CD4-positive, alpha-beta T cell treated with Interferon alpha-2 for 1 hour (primary cell): Measurements from ENCODE around the gene DENND4B.
"Not testable (repeated sequence)": the region's sequence is repeated elsewhere in the genome, so short reads cannot be mapped to it uniquely, and the experiment has no call there.

Experiments
- DNase-seq, 2 donors: peaks; one replicate each; pipeline ENCODE4 v3.0.0-alpha.2; 2020 to 2022

DENND4B gene, protein sequence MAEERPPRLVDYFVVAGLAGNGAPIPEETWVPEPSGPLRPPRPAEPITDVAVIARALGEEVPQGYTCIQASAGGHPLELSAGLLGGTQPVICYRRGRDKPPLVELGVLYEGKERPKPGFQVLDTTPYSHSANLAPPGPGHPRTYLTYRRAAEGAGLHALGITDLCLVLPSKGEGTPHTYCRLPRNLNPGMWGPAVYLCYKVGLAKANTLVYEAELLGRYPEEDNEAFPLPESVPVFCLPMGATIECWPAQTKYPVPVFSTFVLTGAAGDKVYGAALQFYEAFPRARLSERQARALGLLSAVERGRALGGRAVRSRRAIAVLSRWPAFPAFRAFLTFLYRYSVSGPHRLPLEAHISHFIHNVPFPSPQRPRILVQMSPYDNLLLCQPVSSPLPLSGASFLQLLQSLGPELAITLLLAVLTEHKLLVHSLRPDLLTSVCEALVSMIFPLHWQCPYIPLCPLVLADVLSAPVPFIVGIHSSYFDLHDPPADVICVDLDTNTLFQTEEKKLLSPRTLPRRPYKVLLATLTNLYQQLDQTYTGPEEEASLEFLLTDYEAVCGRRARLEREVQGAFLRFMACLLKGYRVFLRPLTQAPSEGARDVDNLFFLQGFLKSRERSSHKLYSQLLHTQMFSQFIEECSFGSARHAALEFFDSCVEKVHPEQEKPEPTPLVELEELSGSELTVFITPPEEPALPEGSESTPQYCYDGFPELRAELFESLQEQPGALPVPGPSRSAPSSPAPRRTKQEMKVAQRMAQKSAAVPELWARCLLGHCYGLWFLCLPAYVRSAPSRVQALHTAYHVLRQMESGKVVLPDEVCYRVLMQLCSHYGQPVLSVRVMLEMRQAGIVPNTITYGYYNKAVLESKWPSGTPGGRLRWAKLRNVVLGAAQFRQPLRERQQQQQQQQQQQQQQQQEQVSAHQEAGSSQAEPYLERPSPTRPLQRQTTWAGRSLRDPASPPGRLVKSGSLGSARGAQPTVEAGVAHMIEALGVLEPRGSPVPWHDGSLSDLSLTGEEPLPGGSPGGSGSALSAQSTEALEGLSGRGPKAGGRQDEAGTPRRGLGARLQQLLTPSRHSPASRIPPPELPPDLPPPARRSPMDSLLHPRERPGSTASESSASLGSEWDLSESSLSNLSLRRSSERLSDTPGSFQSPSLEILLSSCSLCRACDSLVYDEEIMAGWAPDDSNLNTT (N-terminal part only)

DNA sequence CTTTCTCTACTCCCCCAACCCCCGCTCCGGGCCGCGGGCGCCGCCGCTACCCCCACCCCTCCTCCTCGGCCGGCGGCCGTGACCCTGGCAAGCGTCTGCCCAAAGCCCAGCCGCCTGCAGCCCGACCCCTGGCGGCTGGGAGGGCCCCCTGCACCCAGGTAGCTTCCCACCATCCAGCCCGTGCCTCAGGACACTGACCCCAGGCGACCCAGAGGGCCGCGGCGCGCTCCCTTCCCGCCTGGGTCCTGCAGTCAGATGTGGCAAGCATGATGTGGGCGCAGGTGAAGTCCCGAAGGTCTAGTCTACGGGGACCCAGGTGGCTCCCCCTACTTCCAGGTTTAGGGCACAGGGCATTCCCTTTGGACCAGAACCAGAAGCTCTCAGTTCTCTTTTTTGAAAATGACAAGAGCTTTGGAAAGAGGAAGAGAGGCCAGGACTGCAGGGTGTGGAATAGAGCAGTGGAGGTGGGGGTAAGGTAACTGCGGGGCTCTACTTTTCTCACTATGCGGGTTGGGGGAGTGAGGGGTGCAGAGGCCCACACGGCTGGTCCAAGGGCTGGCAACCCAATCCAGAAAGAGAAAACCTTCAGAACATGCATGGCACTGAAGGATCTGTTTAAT, at the start of gene DENND4B:
TSS of gene DENND4B (minus strand) at position 97 of the 620 bp plus-strand sequence. CDS start 2,344 bp downstream, outside the sequence.
- DNase-seq = peak; percentile 79 to 83

DNA sequence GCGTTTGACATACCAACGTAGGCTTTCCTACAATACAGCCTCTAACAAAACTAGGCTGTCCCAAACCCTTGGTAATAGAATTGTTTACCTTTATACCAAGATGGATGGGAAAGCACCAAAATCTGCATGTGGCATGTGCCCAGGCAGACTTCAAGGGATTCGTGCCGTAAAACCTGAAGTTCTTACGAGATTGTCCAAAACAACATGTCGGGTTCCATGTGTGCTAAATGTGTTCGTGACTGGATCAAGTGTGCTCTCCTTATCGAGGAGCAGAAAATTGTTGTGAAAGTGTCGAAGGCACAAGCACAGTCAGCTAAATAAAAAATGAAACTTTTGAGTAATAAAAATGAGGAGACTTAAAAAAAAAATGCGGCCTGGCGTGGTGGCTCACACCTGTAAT, 49.1 kb upstream of the DENND4B start:
- no peak for DNase-seq

- DNase-seq = no peak
Observed at GRCh38 chr1:153995202-153995601, 48.7 kb upstream of the DENND4B start.

GRCh38 chr1:153991806-153992205, 45.3 kb upstream of the DENND4B start:
- DNase-seq = no peak

GRCh38 chr1:153991151-153991630, 44.7 kb upstream of the DENND4B start:
- DNase-seq = no peak

DNA sequence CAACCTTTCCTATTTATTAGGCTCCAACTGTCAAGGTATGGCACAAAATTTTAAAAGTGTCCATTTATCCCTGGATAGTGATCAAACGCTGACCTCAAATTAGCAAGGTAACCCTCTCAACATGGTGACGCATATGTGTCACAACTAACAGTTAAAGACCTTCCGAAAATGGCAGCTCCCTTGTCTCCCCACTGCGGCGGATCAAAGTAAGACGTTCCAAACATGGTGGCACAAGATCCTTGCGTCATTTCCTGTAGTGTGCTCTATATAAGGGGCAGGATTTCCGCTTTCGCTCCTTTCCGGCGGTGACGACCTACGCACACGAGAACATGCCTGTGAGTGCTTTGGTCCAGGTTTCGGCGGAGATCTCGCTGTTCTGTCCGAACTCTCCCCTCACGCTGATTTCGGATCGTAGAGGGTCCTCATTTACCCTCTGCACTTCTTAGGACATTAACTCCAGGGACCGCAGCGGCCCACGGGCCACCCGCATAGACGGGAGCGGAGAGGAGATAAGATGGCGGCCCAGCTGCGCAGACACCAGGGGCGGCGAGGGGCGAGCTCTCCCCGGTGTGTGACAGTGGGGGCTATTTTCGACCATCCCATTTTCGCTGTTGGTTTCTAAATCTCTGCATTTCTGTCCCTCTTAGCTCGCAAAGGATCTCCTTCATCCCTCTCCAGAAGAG, 44.1 kb upstream of the DENND4B start, which contains the start of gene RPS27:
TSS of gene RPS27 (plus strand) at position 295 of the 683 bp plus-strand sequence. CDS start at position 330, 35 bp downstream.
- peak; percentile 96 to 97 for DNase-seq

GRCh38 chr1:153987621-153988020, 41.1 kb upstream of the DENND4B start:
- DNase-seq = no peak

- DNase-seq = no peak
Observed at GRCh38 chr1:153985941-153986761, 39.6 kb upstream of the DENND4B start, which contains the start of gene RAB13. RAB13 (minus strand) TSS chr1:153986339; CDS start chr1:153986236, 103 bp downstream.

GRCh38 chr1:153985341-153985912, 38.9 kb upstream of the DENND4B start:
- peak in 1 of 2 donors; percentile 34 for DNase-seq

- no peak for DNase-seq
Observed at GRCh38 chr1:153984123-153984894, 37.8 kb upstream of the DENND4B start.

GRCh38 chr1:153981735-153982134, 35.2 kb upstream of the DENND4B start:
- DNase-seq = not testable (repeated sequence)

- DNase-seq = not testable (repeated sequence)
Observed at GRCh38 chr1:153979091-153979490, 32.6 kb upstream of the DENND4B start.

- no peak for DNase-seq
Observed at GRCh38 chr1:153978274-153978909, 31.9 kb upstream of the DENND4B start.

DNA sequence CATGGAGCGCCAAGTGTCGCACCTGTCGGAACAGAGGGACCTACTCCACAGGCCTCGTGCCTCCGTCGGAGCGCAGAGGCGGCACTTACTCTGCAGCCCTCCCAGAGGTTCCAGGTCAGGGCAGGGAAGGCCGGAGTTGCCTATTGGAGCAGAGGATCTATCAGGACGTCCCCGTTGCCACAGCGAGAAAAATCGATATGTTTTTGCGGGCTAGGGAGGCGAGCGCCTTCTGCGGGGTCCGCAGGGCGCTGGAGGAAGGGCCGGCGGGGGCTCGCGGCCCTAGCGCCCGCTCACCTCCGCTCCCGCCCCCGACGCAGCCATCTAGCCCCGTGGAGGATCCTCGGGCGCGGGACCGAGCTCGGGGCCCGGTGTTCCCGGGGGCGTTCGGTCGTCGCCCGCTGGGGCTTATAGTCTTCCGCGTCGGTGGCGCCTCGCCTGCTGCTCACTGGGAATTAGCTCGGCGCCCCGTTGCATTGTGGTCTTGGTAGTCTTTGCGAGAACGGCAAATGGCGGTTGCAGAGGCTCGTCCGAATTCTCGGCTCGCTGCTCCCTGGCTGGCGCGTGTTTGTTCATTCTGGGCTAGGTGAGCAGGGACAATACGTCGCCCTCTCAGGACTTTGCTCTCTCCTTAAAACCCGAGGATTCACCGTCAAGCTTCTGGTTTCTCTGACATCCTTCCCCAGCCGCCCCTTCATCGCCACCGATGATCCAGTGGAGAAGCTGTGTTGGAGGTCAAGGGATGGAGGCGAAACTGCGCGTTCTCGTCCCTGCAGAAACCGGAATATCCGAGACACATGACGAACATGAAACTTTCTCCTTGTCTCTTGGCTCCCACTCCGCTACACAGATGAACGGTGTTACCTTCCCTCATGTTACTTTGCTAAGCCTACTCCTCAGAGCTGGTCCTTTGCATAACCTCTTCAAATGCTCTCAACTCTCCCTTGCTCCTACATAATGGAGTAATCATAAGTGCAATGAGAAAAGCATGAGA, 31.0 kb upstream of the DENND4B start, which contains the start of gene JTB:
TSS of gene JTB (minus strand) at position 425 of the 991 bp plus-strand sequence. CDS start at position 3, 422 bp downstream.
- DNase-seq = peak; percentile 79 to 88

DNA sequence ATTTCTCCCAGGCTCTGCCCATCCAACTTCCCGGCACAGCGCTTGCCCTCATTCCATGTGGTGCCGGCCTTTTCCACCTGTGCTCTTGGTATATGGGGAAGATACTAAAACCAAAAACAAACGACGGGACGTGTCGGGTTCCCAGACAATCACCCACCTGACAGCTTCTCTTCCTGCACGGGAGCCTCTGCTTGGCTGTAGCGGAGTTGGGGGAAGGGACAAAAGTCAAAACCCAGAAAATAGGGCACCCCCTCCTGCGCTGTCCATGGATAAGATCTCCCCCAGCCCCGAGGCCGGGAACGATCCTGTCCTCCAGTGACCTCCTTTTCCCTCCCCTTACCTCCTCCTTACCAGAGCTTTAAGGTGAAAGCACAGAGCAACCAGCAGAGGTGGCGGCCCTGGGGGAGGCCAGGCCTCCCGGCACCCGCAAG, 30.3 kb upstream of the DENND4B start:
- DNase-seq = no peak

- no peak for DNase-seq
Observed at GRCh38 chr1:153973525-153973924, 27.0 kb upstream of the DENND4B start.

DNA sequence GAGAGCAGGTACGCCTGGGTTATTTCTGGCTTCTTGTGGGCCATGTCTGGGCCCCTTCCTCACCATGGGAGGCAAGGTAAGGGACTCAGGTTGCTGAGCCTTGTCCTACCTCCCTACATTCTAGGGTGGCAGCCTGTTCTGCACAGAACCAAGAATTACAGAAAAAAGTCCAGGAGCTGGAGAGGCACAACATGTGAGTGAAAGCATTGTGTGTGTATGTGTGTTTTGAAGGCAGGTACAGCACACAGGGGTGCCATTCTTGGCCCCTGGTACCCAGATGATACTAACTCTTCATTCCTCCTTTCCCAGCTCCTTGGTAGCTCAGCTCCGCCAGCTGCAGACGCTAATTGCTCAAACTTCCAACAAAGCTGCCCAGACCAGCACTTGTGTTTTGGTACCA, 26.6 kb upstream of the DENND4B start:
- no peak for DNase-seq
